ENCODE measurements around the gene RNH1.

- no peak for TF ChIP-seq POLR2AphosphoS5 (IDR thresholded peaks at IDR 0.05; ENCODE audit: low read depth, low read length)
- no peak for TF ChIP-seq TAF1 (IDR thresholded peaks at IDR 0.05; ENCODE audit: low read depth, low read length)
Measured at GRCh38 chr11:475941-476340, 31.1 kb downstream of the RNH1 start.
